LNCAP (cell line): ENCODE data around the gene IPO11.

Experiments used
- TF ChIP-seq, protein P1 (sequence below): fragments of 450-650 bp; IDR thresholded peaks from 2 replicates; pipeline ENCODE4 v1.5.1; 2017; ENCODE audit warnings: mild to moderate bottlenecking

The IPO11 gene

DNA sequence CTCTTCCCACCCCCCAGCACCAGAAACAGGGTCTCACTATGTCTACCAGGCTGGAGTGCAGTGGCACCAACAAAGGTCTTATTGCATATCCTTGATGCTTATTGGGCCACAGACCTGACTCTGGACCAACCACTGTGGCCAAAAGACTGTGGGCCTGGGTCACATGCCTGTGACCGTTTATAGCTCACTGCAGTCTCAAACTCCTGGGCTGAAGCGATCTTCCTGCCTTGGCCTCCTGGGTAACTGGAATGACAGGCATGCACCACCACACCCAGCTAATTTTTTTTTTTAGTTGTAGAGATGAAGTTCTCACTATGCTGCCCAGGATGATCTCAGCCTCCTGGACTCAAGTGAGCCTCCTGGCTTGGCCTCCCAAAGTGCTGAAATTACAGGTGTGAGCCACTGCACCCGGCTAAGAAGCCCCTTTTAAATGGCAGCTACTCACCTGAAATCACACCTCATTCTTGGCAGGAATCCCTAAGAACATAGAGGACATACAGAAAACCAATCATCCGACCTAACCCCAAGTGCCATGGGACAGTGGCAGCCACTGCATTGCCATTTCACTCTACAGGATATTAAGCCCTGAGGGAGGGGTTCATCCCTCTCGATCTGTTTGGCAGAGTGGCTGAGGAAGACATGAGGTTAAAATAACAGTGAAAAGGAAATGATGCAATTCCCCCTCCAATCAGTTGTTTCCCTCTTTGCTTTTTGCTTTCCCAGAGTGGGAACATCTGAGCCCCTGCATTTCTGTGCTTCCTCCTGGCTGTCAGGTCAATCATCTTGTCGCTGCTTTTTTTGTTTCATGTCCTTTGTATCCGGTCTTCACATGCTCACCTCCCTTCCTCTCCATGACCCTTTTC, 240.7 kb downstream of the IPO11 start:
- TF ChIP-seq, protein P1, sequence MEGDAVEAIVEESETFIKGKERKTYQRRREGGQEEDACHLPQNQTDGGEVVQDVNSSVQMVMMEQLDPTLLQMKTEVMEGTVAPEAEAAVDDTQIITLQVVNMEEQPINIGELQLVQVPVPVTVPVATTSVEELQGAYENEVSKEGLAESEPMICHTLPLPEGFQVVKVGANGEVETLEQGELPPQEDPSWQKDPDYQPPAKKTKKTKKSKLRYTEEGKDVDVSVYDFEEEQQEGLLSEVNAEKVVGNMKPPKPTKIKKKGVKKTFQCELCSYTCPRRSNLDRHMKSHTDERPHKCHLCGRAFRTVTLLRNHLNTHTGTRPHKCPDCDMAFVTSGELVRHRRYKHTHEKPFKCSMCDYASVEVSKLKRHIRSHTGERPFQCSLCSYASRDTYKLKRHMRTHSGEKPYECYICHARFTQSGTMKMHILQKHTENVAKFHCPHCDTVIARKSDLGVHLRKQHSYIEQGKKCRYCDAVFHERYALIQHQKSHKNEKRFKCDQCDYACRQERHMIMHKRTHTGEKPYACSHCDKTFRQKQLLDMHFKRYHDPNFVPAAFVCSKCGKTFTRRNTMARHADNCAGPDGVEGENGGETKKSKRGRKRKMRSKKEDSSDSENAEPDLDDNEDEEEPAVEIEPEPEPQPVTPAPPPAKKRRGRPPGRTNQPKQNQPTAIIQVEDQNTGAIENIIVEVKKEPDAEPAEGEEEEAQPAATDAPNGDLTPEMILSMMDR, result no peak

DNA sequence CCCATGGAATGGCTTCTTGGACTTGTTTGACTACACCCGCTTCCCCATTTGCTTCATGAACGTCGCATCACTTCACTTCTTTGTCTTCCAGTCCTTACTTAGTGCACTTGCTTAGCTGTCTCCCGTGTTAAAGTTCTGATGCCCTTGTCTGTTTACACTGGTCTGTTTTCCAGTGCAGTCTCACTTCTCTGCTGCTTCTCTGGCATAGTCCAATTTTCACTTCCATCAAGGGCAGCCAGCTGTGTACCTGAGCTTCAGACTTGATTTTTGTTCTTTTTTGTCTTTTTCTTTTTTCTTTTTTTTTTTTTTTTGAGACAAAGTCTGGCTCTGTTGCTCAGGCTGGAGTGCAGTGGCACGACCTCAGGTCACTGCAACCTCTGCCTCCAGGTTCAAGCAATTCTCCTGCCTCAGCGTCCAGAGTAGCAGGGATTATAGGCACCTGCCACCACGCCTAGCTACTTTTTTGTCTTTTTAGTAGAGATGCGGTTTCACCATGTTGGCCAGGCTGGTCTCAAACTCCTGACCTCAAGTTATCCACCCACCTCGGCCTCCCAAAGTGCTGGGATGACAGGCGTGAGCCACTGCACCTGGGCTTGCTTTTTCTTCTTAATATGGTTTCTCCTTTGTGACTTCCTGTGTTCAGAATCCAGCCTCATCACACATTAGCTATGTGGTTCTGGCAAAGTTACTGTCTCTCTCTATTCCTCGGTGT, 241.5 kb downstream of the IPO11 start:
- TF ChIP-seq, protein P1, result no peak

GRCh38 chr5:62661126-62661525, 248.6 kb downstream of the IPO11 start:
- TF ChIP-seq, protein P1, result no peak

DNA sequence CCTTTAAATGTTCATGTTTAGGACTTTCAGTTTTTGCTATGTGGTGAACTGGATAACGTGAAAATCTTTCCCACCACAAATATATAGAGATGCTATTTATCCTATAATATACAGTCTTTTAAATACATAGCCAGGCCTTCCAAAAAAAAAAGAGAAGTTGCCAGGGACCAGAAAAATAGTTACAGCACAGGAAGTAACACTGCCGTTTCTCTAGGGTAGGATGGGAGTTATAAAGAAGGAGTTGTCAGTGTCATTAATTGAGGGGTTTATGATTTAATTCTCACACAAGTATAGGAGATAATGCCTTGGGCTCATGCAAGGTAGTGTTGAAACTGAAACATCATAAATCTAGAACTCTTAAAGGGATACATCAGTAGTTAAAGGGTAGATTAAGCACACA, 250.0 kb downstream of the IPO11 start:
- TF ChIP-seq, protein P1, result no peak

DNA sequence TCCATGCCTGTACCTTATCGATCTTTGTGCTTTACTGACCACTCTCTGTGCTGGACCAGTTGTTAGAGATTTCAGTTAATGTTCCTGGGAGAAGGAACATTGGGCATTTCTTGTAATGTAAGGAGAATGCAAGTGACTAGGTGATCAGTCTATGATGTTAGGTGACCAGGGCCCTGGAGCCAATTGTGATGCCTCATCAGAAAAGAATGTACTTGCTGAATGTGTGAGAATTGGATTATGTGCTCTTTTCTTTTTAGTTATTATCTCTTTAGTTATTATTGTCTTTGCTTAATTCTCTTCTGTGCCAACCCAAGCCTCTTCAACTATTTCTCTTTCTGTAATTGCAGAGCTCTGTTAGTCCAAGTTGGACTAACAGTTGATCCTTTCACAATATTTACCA, 258.9 kb downstream of the IPO11 start:
- TF ChIP-seq, protein P1, result no peak
